ENCODE data around the gene CCDC69.
"Not testable (repeated sequence)": the region's sequence is repeated elsewhere in the genome, so short reads cannot be mapped to it uniquely, and the experiment has no call there.

GRCh38 chr5:151254990-151255389 lies 31.1 kb upstream of the CCDC69 start:
- not testable (repeated sequence) for TF ChIP-seq CTCF, POLR2A (IDR thresholded peaks at IDR 0.05)

All from thyroid gland (tissue), 4 donors.